HEK293 (cell line): ENCODE data around the gene CIC.

Experiments
- CTCF ChIA-PET: fragments of 350-600 bp; formaldehyde crosslinking; extraction: SDS; loops from one replicate; lab custom pipeline; 2021; ENCODE audit warnings: antibody characterized with exemption; lab: Yijun Ruan, JAX
- POLR2A ChIA-PET: fragments of 300-600 bp; formaldehyde crosslinking; extraction: SDS; loops from one replicate; lab custom pipeline; 2020; ENCODE audit warnings: antibody characterized with exemption, inconsistent platforms; lab: Yijun Ruan, JAX
- H3K27ac ChIP-seq: fragments of 200-500 bp; sonication (Bioruptor generic); 2 replicates; pipeline ENCODE4 v1.5.1; 2014; ENCODE audit warnings: low read depth, low read length, control low read depth, inconsistent platforms; ENCODE audit errors: extremely low read depth
- H3K36me3 ChIP-seq, 2 experiments: fragments of 200-500 bp in 1 of 2; sonication (Bioruptor generic) in 1 of 2; 1 replicate in 1 of 2; 2 replicates in 1 of 2; pipeline ENCODE4 v1.5.1; 2014 to 2017; ENCODE audit warnings: inconsistent platforms in 2 of 2, low read length in 2 of 2; ENCODE audit not compliant: control insufficient read depth in 2 of 2, insufficient read depth in 1 of 2
- H3K4me1 ChIP-seq: fragments of 200-500 bp; sonication (Bioruptor generic); 2 replicates; pipeline ENCODE4 v1.5.1; 2014; ENCODE audit warnings: mild to moderate bottlenecking, low read length, inconsistent platforms; ENCODE audit not compliant: control insufficient read depth, insufficient read depth
- H3K4me3 ChIP-seq: 2 replicates; pipeline ENCODE4 v1.5.1; 2011; ENCODE audit warnings: low read depth, mild to moderate bottlenecking, control low read depth, low read length, moderate library complexity
- H3K9me3 ChIP-seq: fragments of 200-500 bp; sonication (Bioruptor generic); 2 replicates; pipeline ENCODE4 v1.5.1; 2014; ENCODE audit warnings: low read depth, low read length, inconsistent platforms; ENCODE audit not compliant: control insufficient read depth, insufficient read depth
- GLI2 ChIP-seq: fragments of 450-650 bp; formaldehyde crosslinking; IDR thresholded peaks from 2 replicates; pipeline ENCODE4; 2017; ENCODE audit warnings: missing biosample characterization, missing genetic modification characterization, low read depth, borderline replicate concordance
- REST ChIP-seq: fragments of 450-650 bp; formaldehyde crosslinking; IDR thresholded peaks from 2 replicates; pipeline ENCODE4 v1.5.1; 2016; ENCODE audit warnings: missing biosample characterization, missing genetic modification characterization
- SP2 ChIP-seq: fragments of 450-650 bp; formaldehyde crosslinking; IDR thresholded peaks from 2 replicates; pipeline ENCODE4 v1.5.1; 2016; ENCODE audit warnings: missing biosample characterization, missing genetic modification characterization
- TSHZ1 ChIP-seq: fragments of 450-650 bp; formaldehyde crosslinking; IDR thresholded peaks from 2 replicates; pipeline ENCODE4 v1.5.1; 2016; ENCODE audit warnings: missing biosample characterization, missing genetic modification characterization, borderline replicate concordance
- WT1 ChIP-seq: fragments of 450-650 bp; formaldehyde crosslinking; IDR thresholded peaks from 2 replicates; pipeline ENCODE4 v1.5.1; 2016; ENCODE audit warnings: missing biosample characterization, missing genetic modification characterization
- ZBTB7A ChIP-seq: fragments of 450-650 bp; formaldehyde crosslinking; IDR thresholded peaks from 2 replicates; pipeline ENCODE4 v1.5.1; 2016; ENCODE audit warnings: low read depth, missing biosample characterization, missing genetic modification characterization
- ZBTB8A ChIP-seq: fragments of 450-650 bp; formaldehyde crosslinking; IDR thresholded peaks from 2 replicates; pipeline ENCODE4 v1.5.1; 2016; ENCODE audit warnings: missing biosample characterization, missing genetic modification characterization
- ZFP37 ChIP-seq: fragments of 450-650 bp; formaldehyde crosslinking; IDR thresholded peaks from 2 replicates; pipeline ENCODE4 v1.5.1; 2016; ENCODE audit warnings: missing biosample characterization, missing genetic modification characterization
- ZNF140 ChIP-seq: fragments of 450-650 bp; formaldehyde crosslinking; IDR thresholded peaks from 2 replicates; pipeline ENCODE4 v1.5.1; 2016; ENCODE audit warnings: missing biosample characterization, missing genetic modification characterization
- ZNF266 ChIP-seq: fragments of 450-650 bp; formaldehyde crosslinking; IDR thresholded peaks from 2 replicates; pipeline ENCODE4 v1.5.1; 2016; ENCODE audit warnings: missing biosample characterization, missing genetic modification characterization, low read depth
- ZNF777 ChIP-seq: fragments of 450-650 bp; formaldehyde crosslinking; IDR thresholded peaks from 2 replicates; pipeline ENCODE4 v1.5.1; 2017; ENCODE audit warnings: missing biosample characterization, missing genetic modification characterization, borderline replicate concordance
- ZNF830 ChIP-seq: fragments of 450-650 bp; IDR thresholded peaks from 2 replicates; pipeline ENCODE4 v1.5.0; 2018; ENCODE audit warnings: missing biosample characterization, missing genetic modification characterization, low read depth, mild to moderate bottlenecking, moderate library complexity
- TF ChIP-seq, protein P1 (sequence below): fragments of 450-650 bp; formaldehyde crosslinking; IDR thresholded peaks from 2 replicates; pipeline ENCODE4 v1.5.1; 2016; ENCODE audit warnings: missing biosample characterization, missing genetic modification characterization
- TF ChIP-seq, protein P2 (sequence below): fragments of 450-650 bp; formaldehyde crosslinking; conservative IDR thresholded peaks from 2 replicates; pipeline ENCODE4 v1.5.1; 2016; ENCODE audit warnings: low read depth, missing biosample characterization, missing genetic modification characterization

The CIC gene

DNA sequence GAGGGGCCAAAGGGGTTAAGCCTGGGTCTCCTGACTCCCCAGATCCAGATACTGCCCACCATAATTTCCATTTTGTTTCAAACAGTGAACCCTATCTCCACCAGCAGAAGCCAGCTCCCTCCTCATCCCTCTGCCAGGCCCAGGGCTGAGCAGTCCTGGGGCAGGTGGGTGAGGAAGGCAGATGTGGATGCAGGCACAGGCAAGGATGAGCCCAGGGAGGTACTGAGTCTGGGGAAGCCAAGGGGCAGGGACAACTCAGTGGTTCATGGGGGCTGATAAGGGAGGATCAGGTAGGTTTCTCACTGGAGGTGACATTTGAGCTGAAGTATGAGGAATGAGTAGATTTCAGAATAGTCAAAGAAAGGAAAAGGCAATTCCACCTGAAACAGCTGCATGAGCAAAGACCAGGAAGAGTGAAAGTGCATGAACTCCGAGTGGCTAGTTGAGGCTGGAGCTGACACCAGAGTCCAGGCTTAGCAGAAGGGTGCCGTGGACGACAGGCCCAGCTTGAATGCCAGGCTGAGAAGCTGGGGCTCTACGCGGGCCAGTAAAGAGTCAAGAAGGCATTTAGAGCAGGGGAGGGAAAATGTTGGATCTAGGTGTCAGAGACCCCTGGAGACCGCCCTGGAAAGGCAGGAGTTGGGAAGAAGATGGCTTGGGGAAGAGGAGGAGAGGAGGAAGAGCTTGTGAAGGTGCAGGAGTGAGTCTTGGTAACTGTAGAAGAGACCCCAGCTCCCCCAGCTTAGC, 10.3 kb downstream of the CIC start (continued):
- no peak for TF ChIP-seq ZNF830 (tag by site-specific recombination)
- TF ChIP-seq REST = 0 out of 2 replicates have a peak, but pooled peaks have one; percentile 11
- peak; percentile 97 for TF ChIP-seq ZBTB7A (tag by site-specific recombination)
- TF ChIP-seq SP2 (tag by site-specific recombination) = no peak
- TF ChIP-seq TSHZ1 = no peak; the same call in 1 of the 2 replicates

DNA sequence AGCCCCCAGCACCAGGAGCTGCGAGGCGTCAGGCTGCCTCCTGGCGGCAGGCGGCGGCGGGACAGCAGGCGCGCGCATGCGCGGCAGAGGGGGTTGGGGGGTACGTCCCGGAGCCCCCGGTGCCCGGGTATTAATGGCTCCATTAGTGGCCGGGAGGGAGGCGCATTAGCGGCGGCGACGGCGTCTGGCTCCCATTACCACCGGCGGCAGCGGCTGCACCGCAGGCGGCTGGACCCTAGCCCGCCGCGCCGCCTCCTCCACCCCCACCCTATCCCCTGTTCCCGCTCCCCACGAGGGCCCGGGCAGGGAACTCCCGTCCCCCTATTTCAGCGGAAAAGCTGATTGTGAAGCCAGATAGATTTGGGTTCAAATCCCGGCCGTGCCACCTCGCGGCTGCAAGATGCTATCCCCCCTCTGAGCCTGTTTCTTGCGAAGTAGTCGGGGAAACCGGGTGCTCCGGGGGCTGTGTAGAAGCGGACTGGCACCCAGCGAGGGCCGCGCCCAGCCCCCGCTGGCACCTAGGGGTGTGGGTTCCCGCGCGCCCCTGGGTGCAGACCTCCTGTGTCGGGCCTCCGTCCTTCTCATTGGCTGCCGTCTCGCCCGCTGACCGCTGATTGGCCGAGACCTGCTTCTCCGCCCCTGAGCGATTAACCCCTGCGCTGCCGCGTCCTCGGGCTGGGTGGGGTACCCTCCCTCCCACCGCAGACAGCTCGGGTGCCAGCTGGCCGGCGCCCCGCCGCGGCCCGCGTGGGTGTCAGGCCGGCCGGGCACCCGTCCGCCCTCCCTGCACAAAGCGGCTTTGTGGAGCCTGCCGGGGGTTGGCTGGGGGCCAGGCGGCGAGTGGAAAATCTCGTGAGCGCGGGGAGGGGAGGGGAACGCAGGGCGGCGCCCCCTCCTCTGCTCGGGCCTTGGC, 11.1 kb downstream of the CIC start:
- CTCF ChIA-PET = interaction anchor here (0.6 to 7.5 kb wide), 40 partner anchors 8 to 186 kb away, joined by 3 to 276 read pairs (median 4); partner anchors contain the start of genes CIC, GSK3A, POU2F2 and ZNF526
- no peaks in the 10 kb centered on the region for H3K9me3 ChIP-seq
- H3K36me3 ChIP-seq = peaks cover 0 to 9% of the 10 kb centered on the region in 2 experiments; a peak in 2 of 3 replicates
- POLR2A ChIA-PET = interaction anchor here (0.6 to 12.3 kb wide), 14 partner anchors 8 to 75 kb away, joined by 3 to 242 read pairs (median 5); partner anchors contain the start of genes CIC, ERF, GSK3A and PAFAH1B3
- H3K4me1 ChIP-seq = peaks cover 44% of the 10 kb centered on the region
- peak overlapping the region; percentile 55 for H3K4me3 ChIP-seq
- peak overlapping the region; percentile 92 for H3K27ac ChIP-seq
- TF ChIP-seq ZNF777 (tag by site-specific recombination) (no peak), ZFP37 (tag by site-specific recombination) (peak; percentile 31; the same call in 1 of the 2 replicates), TSHZ1 (peak; percentile 57; the same call in 1 of the 2 replicates), ZNF140 (tag by site-specific recombination) (no peak), ZNF266 (tag by site-specific recombination) (no peak), GLI2 (tag by site-specific recombination) (no peak), ZBTB8A (peak; percentile 95), WT1 (tag by site-specific recombination) (peak; percentile 69)
- TF ChIP-seq, protein P1, sequence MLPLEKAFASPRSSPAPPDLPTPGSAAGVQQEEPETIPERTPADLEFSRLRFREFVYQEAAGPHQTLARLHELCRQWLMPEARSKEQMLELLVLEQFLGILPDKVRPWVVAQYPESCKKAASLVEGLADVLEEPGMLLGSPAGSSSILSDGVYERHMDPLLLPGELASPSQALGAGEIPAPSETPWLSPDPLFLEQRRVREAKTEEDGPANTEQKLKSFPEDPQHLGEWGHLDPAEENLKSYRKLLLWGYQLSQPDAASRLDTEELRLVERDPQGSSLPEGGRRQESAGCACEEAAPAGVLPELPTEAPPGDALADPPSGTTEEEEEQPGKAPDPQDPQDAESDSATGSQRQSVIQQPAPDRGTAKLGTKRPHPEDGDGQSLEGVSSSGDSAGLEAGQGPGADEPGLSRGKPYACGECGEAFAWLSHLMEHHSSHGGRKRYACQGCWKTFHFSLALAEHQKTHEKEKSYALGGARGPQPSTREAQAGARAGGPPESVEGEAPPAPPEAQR = peak; percentile 71
- TF ChIP-seq, protein P2, sequence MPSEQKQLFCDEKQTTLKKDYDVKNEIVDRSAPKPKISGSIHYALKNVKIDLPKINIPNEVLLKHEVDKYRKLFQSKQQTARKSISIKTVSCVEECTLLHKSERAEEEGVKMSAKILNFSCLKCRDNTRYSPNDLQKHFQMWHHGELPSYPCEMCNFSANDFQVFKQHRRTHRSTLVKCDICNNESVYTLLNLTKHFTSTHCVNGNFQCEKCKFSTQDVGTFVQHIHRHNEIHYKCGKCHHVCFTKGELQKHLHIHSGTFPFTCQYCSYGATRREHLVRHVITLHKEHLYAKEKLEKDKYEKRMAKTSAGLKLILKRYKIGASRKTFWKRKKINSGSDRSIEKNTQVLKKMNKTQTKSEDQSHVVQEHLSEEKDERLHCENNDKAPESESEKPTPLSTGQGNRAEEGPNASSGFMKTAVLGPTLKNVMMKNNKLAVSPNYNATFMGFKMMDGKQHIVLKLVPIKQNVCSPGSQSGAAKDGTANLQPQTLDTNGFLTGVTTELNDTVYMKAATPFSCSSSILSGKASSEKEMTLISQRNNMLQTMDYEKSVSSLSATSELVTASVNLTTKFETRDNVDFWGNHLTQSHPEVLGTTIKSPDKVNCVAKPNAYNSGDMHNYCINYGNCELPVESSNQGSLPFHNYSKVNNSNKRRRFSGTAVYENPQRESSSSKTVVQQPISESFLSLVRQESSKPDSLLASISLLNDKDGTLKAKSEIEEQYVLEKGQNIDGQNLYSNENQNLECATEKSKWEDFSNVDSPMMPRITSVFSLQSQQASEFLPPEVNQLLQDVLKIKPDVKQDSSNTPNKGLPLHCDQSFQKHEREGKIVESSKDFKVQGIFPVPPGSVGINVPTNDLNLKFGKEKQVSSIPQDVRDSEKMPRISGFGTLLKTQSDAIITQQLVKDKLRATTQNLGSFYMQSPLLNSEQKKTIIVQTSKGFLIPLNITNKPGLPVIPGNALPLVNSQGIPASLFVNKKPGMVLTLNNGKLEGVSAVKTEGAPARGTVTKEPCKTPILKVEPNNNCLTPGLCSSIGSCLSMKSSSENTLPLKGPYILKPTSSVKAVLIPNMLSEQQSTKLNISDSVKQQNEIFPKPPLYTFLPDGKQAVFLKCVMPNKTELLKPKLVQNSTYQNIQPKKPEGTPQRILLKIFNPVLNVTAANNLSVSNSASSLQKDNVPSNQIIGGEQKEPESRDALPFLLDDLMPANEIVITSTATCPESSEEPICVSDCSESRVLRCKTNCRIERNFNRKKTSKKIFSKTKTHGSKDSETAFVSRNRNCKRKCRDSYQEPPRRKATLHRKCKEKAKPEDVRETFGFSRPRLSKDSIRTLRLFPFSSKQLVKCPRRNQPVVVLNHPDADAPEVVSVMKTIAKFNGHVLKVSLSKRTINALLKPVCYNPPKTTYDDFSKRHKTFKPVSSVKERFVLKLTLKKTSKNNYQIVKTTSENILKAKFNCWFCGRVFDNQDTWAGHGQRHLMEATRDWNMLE (tag by site-specific recombination) = no peak
